Measurements from ENCODE around the gene DISP2. TPM values are rescaled to one million over a fixed set of nuclear protein-coding genes. Genes with fewer than 3 reads are reported as not detected.

Gene DISP2
- total and polyA plus RNA-seq, 2 of the 8 experiments (the other 6 are each of a cell fraction or from before 2014, with no cell fraction given) = 0.45 to 1.2 TPM

DNA sequence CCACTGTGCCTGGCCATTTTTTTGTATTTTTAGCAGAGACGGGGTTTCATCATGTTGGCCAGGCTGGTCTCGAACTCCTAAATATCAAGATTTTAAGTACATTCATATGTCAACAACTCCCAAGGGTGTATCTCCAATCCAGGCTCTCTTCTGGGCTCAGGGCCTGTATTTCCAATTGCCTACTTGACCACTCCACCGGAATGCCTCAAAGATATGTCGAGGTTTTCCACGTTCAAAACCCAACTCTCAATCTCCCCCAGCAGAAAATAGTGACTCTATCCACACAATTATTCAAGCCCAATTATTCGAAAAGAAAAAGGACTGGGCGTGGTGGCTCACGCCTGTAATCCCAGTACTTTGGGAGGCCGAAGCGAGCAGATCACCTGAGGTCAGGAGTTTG lies 22.6 kb downstream of the DISP2 start:
- FAIRE-seq = no peak
- Histone ChIP-seq H3K4me3 (ENCODE audit: extremely low read depth in 1 of 4, insufficient read depth in 2 of 4, low read depth in 3 of 4, low read length in 4 of 4) (no peak overlapping the region), H3K79me1 (ENCODE audit: low read depth, low read length) (peaks cover 10% of the 10 kb centered on the region), H3K9me3 (ENCODE audit: insufficient read depth in 2 of 2, low read depth in 1 of 2, low read length in 1 of 2) (no peaks in the 10 kb centered on the region), H3K27me3 (replicated peaks in 1 of 4; ENCODE audit: control insufficient read depth in 3 of 4, extremely low read depth in 1 of 4, insufficient read depth in 3 of 4, low read length in 3 of 4) (no peaks in the 10 kb centered on the region), H2BK5ac (ENCODE audit: low read depth, low read length) (no peak overlapping the region), H2BK120ac (replicated peaks; ENCODE audit: low read depth, low read length) (no peak overlapping the region), H3K4me2 (ENCODE audit: insufficient read depth in 1 of 2, low read depth in 2 of 2, low read length in 2 of 2) (no peak overlapping the region), H2AFZ (ENCODE audit: low read length) (no peak overlapping the region), H2AK5ac (ENCODE audit: low read depth, low read length) (no peak overlapping the region), H3K79me2 (ENCODE audit: control insufficient read depth in 1 of 2, insufficient read depth in 2 of 2, low read length in 2 of 2) (peaks cover 0 to 23% of the 10 kb centered on the region in 2 experiments; a peak in 2 of 4 replicates), H3K14ac (ENCODE audit: insufficient read length) (no peak overlapping the region), H4K8ac (ENCODE audit: extremely low read depth, insufficient read depth, low read length) (no peak overlapping the region), H3K4me1 (replicated peaks in 1 of 4; ENCODE audit: control insufficient read depth in 3 of 4, insufficient read depth in 4 of 4, low read length in 3 of 4) (peaks cover 2 to 8% (median 4%) of the 10 kb centered on the region in 4 experiments; a peak in 4 of 7 replicates), H4K5ac (ENCODE audit: insufficient read length, low read depth, low read length) (no peak overlapping the region), H3K27ac (ENCODE audit: low read depth, low read length) (no peak overlapping the region), H3K23me2 (ENCODE audit: low read depth, low read length) (peaks cover 6% of the 10 kb centered on the region; the same call in 1 of the 2 replicates), H3K23ac (ENCODE audit: insufficient read length) (no peak overlapping the region), H3K56ac (replicated peaks; ENCODE audit: insufficient read length, low read depth, low read length) (no peak overlapping the region), H3K4ac (replicated peaks; ENCODE audit: insufficient read length, low read depth, low read length) (no peak overlapping the region), H3K18ac (ENCODE audit: extremely low read depth, low read length) (no peak overlapping the region), H3K36me3 (ENCODE audit: control insufficient read depth in 2 of 4, insufficient read depth in 4 of 4, low read length in 3 of 4) (peaks cover 0 to 7% (median under 1%) of the 10 kb centered on the region in 4 experiments; a peak in 2 of 8 replicates), H2BK15ac (ENCODE audit: low read length) (no peak overlapping the region), H4K91ac (replicated peaks; ENCODE audit: insufficient read length, low read length) (no peak overlapping the region), H4K20me1 (replicated peaks in 1 of 2; ENCODE audit: control insufficient read depth in 1 of 2, insufficient read depth in 2 of 2, low read length in 2 of 2) (peaks cover 0 to 2% of the 10 kb centered on the region in 2 experiments), H2BK20ac (ENCODE audit: low read length) (no peak overlapping the region), H2BK12ac (ENCODE audit: low read depth, low read length) (no peak overlapping the region), H3K9ac (replicated peaks in 1 of 4; ENCODE audit: extremely low read depth in 1 of 4, low read depth in 3 of 4, low read length in 3 of 4) (no peak overlapping the region)
- CTCF ChIA-PET (ENCODE audit: partially characterized antibody) = interaction anchor here (1.6 to 5.1 kb wide), 2 partner anchors 11 to 43 kb away, joined by 4 to 49 read pairs; no protein-coding TSS in a partner anchor
- DNase-seq (ENCODE audit: low read depth in 1 of 2, low spot score in 2 of 2) = no peak
- POLR2A ChIA-PET (ENCODE audit: partially characterized antibody) = interaction anchor here (1.1 to 2.7 kb wide), 4 partner anchors 11 to 60 kb away, joined by 3 to 12 read pairs (median 7); partner anchors contain the start of gene BAHD1
- WGBS, 2 experiments (ENCODE audit: extremely low coverage in 1 of 2, insufficient coverage in 1 of 2, insufficient read length in 1 of 2, insufficient replicate concordance in 2 of 2, low coverage in 1 of 2, low lambda C conversion rate in 2 of 2, missing lambda C conversion rate in 1 of 2) = 93% methylated on average over 10 of the region's 10 CpGs; no CpG with 5 or more reads in 1 of the 2 experiments
- TF ChIP-seq, protein P1, sequence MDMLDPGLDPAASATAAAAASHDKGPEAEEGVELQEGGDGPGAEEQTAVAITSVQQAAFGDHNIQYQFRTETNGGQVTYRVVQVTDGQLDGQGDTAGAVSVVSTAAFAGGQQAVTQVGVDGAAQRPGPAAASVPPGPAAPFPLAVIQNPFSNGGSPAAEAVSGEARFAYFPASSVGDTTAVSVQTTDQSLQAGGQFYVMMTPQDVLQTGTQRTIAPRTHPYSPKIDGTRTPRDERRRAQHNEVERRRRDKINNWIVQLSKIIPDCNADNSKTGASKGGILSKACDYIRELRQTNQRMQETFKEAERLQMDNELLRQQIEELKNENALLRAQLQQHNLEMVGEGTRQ (IDR thresholded peaks at IDR 0.05; ENCODE audit: low read length) = no peak
- TF ChIP-seq SIN3A (conservative IDR thresholded peaks at IDR 0.05 in 1 of 2, IDR thresholded peaks at IDR 0.05 in 1 of 2; ENCODE audit: low read depth in 1 of 2, low read length in 2 of 2) (no peak), CTCF (IDR thresholded peaks at IDR 0.05; ENCODE audit: control extremely low read depth in 1 of 3, insufficient read depth in 1 of 3, low read depth in 1 of 3, low read length in 3 of 3) (no peak), RFX5 (IDR thresholded peaks at IDR 0.05; ENCODE audit: borderline replicate concordance, low read depth, low read length) (no peak), TEAD4 (IDR thresholded peaks at IDR 0.05; ENCODE audit: low read depth, low read length) (no peak), HDAC2 (IDR thresholded peaks at IDR 0.05; ENCODE audit: borderline replicate concordance in 1 of 2, low read depth in 2 of 2, low read length in 2 of 2) (no peak), JUN (IDR thresholded peaks at IDR 0.05; ENCODE audit: low read depth, low read length) (no peak), NANOG (IDR thresholded peaks at IDR 0.05; ENCODE audit: insufficient read depth, low read depth, low read length, poor library complexity, severe bottlenecking) (no peak), BRCA1 (IDR thresholded peaks at IDR 0.05; ENCODE audit: low read depth, low read length) (no peak)

All from H1 (cell line).